H1 (cell line): ENCODE measurements around the gene SMIM17. TPM values are rescaled to one million over a fixed set of nuclear protein-coding genes. Genes with fewer than 3 reads are reported as not detected.

Experiments used
- CTCF ChIA-PET: fragments of 300-600 bp; sonication (Branson Sonifier 250); formaldehyde crosslinking; loops from one replicate; lab custom pipeline; 2021; ENCODE audit not compliant: partially characterized antibody; lab: Charles Lee
- POLR2A ChIA-PET: fragments of 300-600 bp; sonication (Branson Sonifier 250); formaldehyde crosslinking; loops from one replicate; lab custom pipeline; 2021; ENCODE audit warnings: inconsistent platforms; ENCODE audit not compliant: partially characterized antibody; lab: Charles Lee
- DNase-seq, 2 experiments: peaks; one replicate each; pipeline versions ENCODE4 v3.0.0 to v3.0.0-alpha.2; 2010 to 2022; ENCODE audit warnings: low spot score in 2 of 2, low read depth in 1 of 2, mixed read lengths in 1 of 2
- FAIRE-seq: peaks from 2 replicates; lab custom pipeline; 2011; peaks lifted over from hg19 to GRCh38; lab: Jason Lieb, UNC
- H2AFZ ChIP-seq: 2 replicates; pipeline ENCODE4 v1.8.1; 2012; ENCODE audit warnings: low read length, inconsistent platforms
- H2AK5ac ChIP-seq: 2 replicates; pipeline ENCODE4 v1.6.1; 2013; ENCODE audit warnings: low read depth, low read length
- H2BK120ac ChIP-seq: replicated peaks from 2 replicates; pipeline ENCODE3; 2013; ENCODE audit warnings: low read depth, low read length, inconsistent platforms
- H2BK12ac ChIP-seq: 2 replicates; pipeline ENCODE4 v1.6.1; 2013; ENCODE audit warnings: low read depth, low read length
- H2BK15ac ChIP-seq: 2 replicates; pipeline ENCODE4 v1.6.1; 2013; ENCODE audit warnings: low read length
- H2BK20ac ChIP-seq: 2 replicates; pipeline ENCODE4 v1.6.1; 2013; ENCODE audit warnings: low read length
- H2BK5ac ChIP-seq: 2 replicates; pipeline ENCODE4 v1.6.1; 2013; ENCODE audit warnings: low read depth, low read length
- H3K14ac ChIP-seq: 2 replicates; pipeline ENCODE4 v1.6.1; 2013; ENCODE audit warnings: inconsistent platforms; ENCODE audit not compliant: insufficient read length
- H3K18ac ChIP-seq: 2 replicates; pipeline ENCODE4 v1.6.1; 2013; ENCODE audit warnings: low read length; ENCODE audit errors: extremely low read depth
- H3K23ac ChIP-seq: 2 replicates; pipeline ENCODE4 v1.6.1; 2013; ENCODE audit warnings: inconsistent platforms; ENCODE audit not compliant: insufficient read length
- H3K23me2 ChIP-seq: 2 replicates; pipeline ENCODE4 v1.6.1; 2013; ENCODE audit warnings: low read depth, low read length
- H3K27ac ChIP-seq: 2 replicates; pipeline ENCODE4 v1.6.1; 2011; ENCODE audit warnings: low read depth, low read length, inconsistent platforms
- H3K27me3 ChIP-seq, 4 experiments: replicated peaks in 1 of 4; 1 replicate in 1 of 4; 2 replicates in 3 of 4; pipeline versions ENCODE4 v1.6.1 to v1.8.1; 2011 to 2013; ENCODE audit warnings: low read length in 3 of 4, mild to moderate bottlenecking in 3 of 4, inconsistent platforms in 2 of 4, mixed read lengths in 2 of 4, moderate library complexity in 1 of 4; ENCODE audit not compliant: control insufficient read depth in 3 of 4, insufficient read depth in 3 of 4; ENCODE audit errors: extremely low read depth in 1 of 4
- H3K36me3 ChIP-seq, 4 experiments: 2 replicates each; pipeline versions ENCODE4 v1.6.1 to v1.8.1; 2011 to 2013; ENCODE audit warnings: mild to moderate bottlenecking in 4 of 4, low read length in 3 of 4, moderate library complexity in 2 of 4, control low read depth in 1 of 4, inconsistent platforms in 1 of 4; ENCODE audit not compliant: insufficient read depth in 4 of 4, control insufficient read depth in 2 of 4
- H3K4ac ChIP-seq: replicated peaks from 2 replicates; pipeline ENCODE3; 2013; ENCODE audit warnings: low read length, low read depth, mixed read lengths, inconsistent platforms; ENCODE audit not compliant: insufficient read length
- H3K4me1 ChIP-seq, 4 experiments: replicated peaks in 1 of 4; 1 replicate in 1 of 4; 2 replicates in 3 of 4; pipeline versions ENCODE4 v1.6.1 to v1.8.1; 2011 to 2013; ENCODE audit warnings: low read length in 3 of 4, inconsistent platforms in 2 of 4, mixed read lengths in 1 of 4; ENCODE audit not compliant: insufficient read depth in 4 of 4, control insufficient read depth in 3 of 4
- H3K4me2 ChIP-seq, 2 experiments: 2 replicates each; pipeline versions ENCODE4 v1.6.1 to v1.8.1; 2011 to 2013; ENCODE audit warnings: low read depth in 2 of 2, low read length in 2 of 2, control low read depth in 1 of 2, inconsistent platforms in 1 of 2, mild to moderate bottlenecking in 1 of 2; ENCODE audit not compliant: insufficient read depth in 1 of 2
- H3K4me3 ChIP-seq, 4 experiments: fragments of 200-600, 300-600 bp in 1 of 4; sonication (generic), shearing (Covaris generic), sonication (Bioruptor Twin) in 1 of 4; 2 replicates each; pipeline versions ENCODE4 v1.5.1 to v1.8.1; 2011 to 2016; ENCODE audit warnings: low read length in 4 of 4, low read depth in 3 of 4, control low read depth in 2 of 4, inconsistent platforms in 2 of 4, mild to moderate bottlenecking in 2 of 4, mixed read lengths in 1 of 4, moderate library complexity in 1 of 4; ENCODE audit not compliant: insufficient read depth in 2 of 4; ENCODE audit errors: extremely low read depth in 1 of 4
- H3K56ac ChIP-seq: replicated peaks from 2 replicates; pipeline ENCODE3; 2013; ENCODE audit warnings: low read depth, mild to moderate bottlenecking, mixed read lengths, low read length, inconsistent platforms; ENCODE audit not compliant: insufficient read length
- H3K79me1 ChIP-seq: 2 replicates; pipeline ENCODE4 v1.6.1; 2013; ENCODE audit warnings: low read depth, low read length, control low read depth
- H3K79me2 ChIP-seq, 2 experiments: 2 replicates each; pipeline versions ENCODE4 v1.6.1 to v1.8.1; 2012 to 2013; ENCODE audit warnings: low read length in 2 of 2, mild to moderate bottlenecking in 2 of 2, inconsistent platforms in 1 of 2; ENCODE audit not compliant: insufficient read depth in 2 of 2, control insufficient read depth in 1 of 2
- H3K9ac ChIP-seq, 4 experiments: replicated peaks in 1 of 4; 1 replicate in 1 of 4; 2 replicates in 3 of 4; pipeline versions ENCODE4 v1.6.1 to v1.8.1; 2011 to 2013; ENCODE audit warnings: low read depth in 3 of 4, low read length in 3 of 4, control low read depth in 2 of 4, mild to moderate bottlenecking in 2 of 4, moderate library complexity in 2 of 4, inconsistent platforms in 1 of 4; ENCODE audit errors: extremely low read depth in 1 of 4
- H3K9me3 ChIP-seq, 2 experiments: 2 replicates each; pipeline versions ENCODE4 v1.6.1 to v1.8.1; 2012 to 2013; ENCODE audit warnings: mild to moderate bottlenecking in 2 of 2, moderate library complexity in 2 of 2, control low read depth in 1 of 2, inconsistent platforms in 1 of 2, low read depth in 1 of 2, low read length in 1 of 2, mixed read lengths in 1 of 2; ENCODE audit not compliant: insufficient read depth in 2 of 2
- H4K20me1 ChIP-seq, 2 experiments: replicated peaks in 1 of 2; 2 replicates each; pipeline versions ENCODE3 to v1.8.1; 2011 to 2013; ENCODE audit warnings: inconsistent platforms in 2 of 2, low read length in 2 of 2, mild to moderate bottlenecking in 1 of 2; ENCODE audit not compliant: insufficient read depth in 2 of 2, control insufficient read depth in 1 of 2
- H4K5ac ChIP-seq: 2 replicates; pipeline ENCODE4 v1.6.1; 2013; ENCODE audit warnings: low read length, low read depth, mixed read lengths, inconsistent platforms; ENCODE audit not compliant: insufficient read length
- H4K8ac ChIP-seq: 2 replicates; pipeline ENCODE4 v1.8.0; 2013; ENCODE audit warnings: mild to moderate bottlenecking, moderate library complexity, low read length, inconsistent platforms; ENCODE audit not compliant: insufficient read depth; ENCODE audit errors: extremely low read depth
- H4K91ac ChIP-seq: replicated peaks from 2 replicates; pipeline ENCODE3; 2013; ENCODE audit warnings: low read length, mixed read lengths, inconsistent platforms; ENCODE audit not compliant: insufficient read length
- CREB1 ChIP-seq: IDR thresholded peaks from 2 replicates; pipeline ENCODE4 v1.6.1; 2012; ENCODE audit warnings: inconsistent platforms
- JUN ChIP-seq: IDR thresholded peaks from 2 replicates; pipeline ENCODE4 v1.6.1; 2011; ENCODE audit warnings: low read depth, mild to moderate bottlenecking, improper control_type of control experiment, low read length
- KDM1A ChIP-seq: fragments of 200-600, 300-600 bp; sonication (generic); IDR thresholded peaks from 2 replicates; pipeline ENCODE4 v1.7.1; 2016; ENCODE audit warnings: mild to moderate bottlenecking, low read length, borderline replicate concordance
- RXRA ChIP-seq: IDR thresholded peaks from 2 replicates; pipeline ENCODE4 v1.6.1; 2011; ENCODE audit warnings: low read depth, mild to moderate bottlenecking, low read length, moderate library complexity; ENCODE audit not compliant: insufficient read depth
- SP2 ChIP-seq: IDR thresholded peaks from 2 replicates; pipeline ENCODE4 v1.6.1; 2012; ENCODE audit warnings: mild to moderate bottlenecking, low read length, inconsistent platforms
- whole genome bisulfite sequencing, 2 experiments: shearing (Covaris generic) in 1 of 2; methylation state at CpG; one replicate each; pipeline versions ENCODE4 v1.1.6 to v1.1.7; 2013 to 2015; ENCODE audit warnings: low lambda C conversion rate in 2 of 2, mixed read lengths in 2 of 2, inconsistent platforms in 1 of 2, low coverage in 1 of 2, missing lambda C conversion rate in 1 of 2; ENCODE audit not compliant: insufficient replicate concordance in 2 of 2, insufficient coverage in 1 of 2, insufficient read length in 1 of 2; ENCODE audit errors: extremely low coverage in 1 of 2, missing lambda C conversion rate in 1 of 2; 5-methylcytosine and 5-hydroxymethylcytosine counted together
- polyA plus RNA-seq, 7 experiments: library from polyadenylated mRNA; depleted of rRNA in 3 of 7; stranded (reverse) in 5 of 7; unstranded in 2 of 7; fragments of >200 nt in 5 of 7; fragments of 200-250 nt in 2 of 7; gene quantifications; 1 replicate in 5 of 7; 2 replicates in 1 of 7; 4 replicates in 1 of 7; pipeline versions ENCODE4 v1.2.1 to v1.2.3, GENCODE V29; 2011 to 2013; ENCODE audit warnings: missing spikeins in 2 of 7, mixed read lengths in 2 of 7
- total RNA-seq: library from RNA; stranded (reverse); fragmentation: NEBNext Ultra II Directional; extraction: Animal tissue kit (Norgen Biotek cat#: 25700); gene quantifications from 2 replicates; pipeline ENCODE4 v1.2.1, GENCODE V29; 2021

The SMIM17 gene
- total and polyA plus RNA-seq, 2 of the 8 experiments (the other 6 are each of a cell fraction or from before 2014, with no cell fraction given), result 0.06 TPM; not detected in 1

GRCh38 chr19:56661248-56661647 lies 18.3 kb downstream of the SMIM17 start:
- FAIRE-seq, result no peak
- no peak overlapping the region for H3K27ac ChIP-seq
- H2BK20ac ChIP-seq, result no peak overlapping the region
- H4K91ac ChIP-seq, result no peak overlapping the region
- H3K18ac ChIP-seq, result no peak overlapping the region
- H3K4me1 ChIP-seq, result no peaks in the 10 kb centered on the region
- no peaks in the 10 kb centered on the region for H3K23me2 ChIP-seq
- no peak overlapping the region for H3K14ac ChIP-seq
- no peak overlapping the region for H2BK12ac ChIP-seq
- no peak overlapping the region for H3K4me3 ChIP-seq
- H3K23ac ChIP-seq, result no peak overlapping the region
- H3K79me1 ChIP-seq, result no peaks in the 10 kb centered on the region
- no peaks in the 10 kb centered on the region for H3K27me3 ChIP-seq
- POLR2A ChIA-PET, result no interaction called here
- no peak overlapping the region for H2BK5ac ChIP-seq
- H3K4ac ChIP-seq, result no peak overlapping the region
- no peak overlapping the region for H3K4me2 ChIP-seq
- H4K5ac ChIP-seq, result no peak overlapping the region
- no peak overlapping the region for H2AK5ac ChIP-seq
- H4K8ac ChIP-seq, result no peak overlapping the region
- DNase-seq, result no peak
- H3K36me3 ChIP-seq, result no peaks in the 10 kb centered on the region; a peak in 1 of 8 replicates
- peaks cover 49 to 84% of the 10 kb centered on the region in 2 experiments for H3K9me3 ChIP-seq
- no peak overlapping the region for H3K9ac ChIP-seq
- H4K20me1 ChIP-seq, result no peaks in the 10 kb centered on the region
- no peak overlapping the region for H3K56ac ChIP-seq
- WGBS, 2 experiments, result 84% methylated on average over 3 of the region's 3 CpGs; no CpG with 5 or more reads in 1 of the 2 experiments
- no peak overlapping the region for H2BK120ac ChIP-seq
- no peak overlapping the region for H2BK15ac ChIP-seq
- no peaks in the 10 kb centered on the region for H3K79me2 ChIP-seq
- H2AFZ ChIP-seq, result no peak overlapping the region
- CTCF ChIA-PET, result no interaction called here
- TF ChIP-seq SP2 (no peak), KDM1A (no peak), RXRA (no peak), JUN (no peak), CREB1 (no peak)
